SK-N-SH (cell line): ENCODE results near the gene NCAM1. TPM values are rescaled to one million over a fixed set of nuclear protein-coding genes. Genes with fewer than 3 reads are reported as not detected.

Experiments used
- CTCF ChIA-PET: fragments of 300-600, 350-600 bp; formaldehyde crosslinking; extraction: SDS; loops from one replicate; lab custom pipeline; 2021; lab: Yijun Ruan, JAX
- POLR2A ChIA-PET: fragments of 350-600 bp; sonication (Branson Sonifier 250); formaldehyde crosslinking; extraction: SDS; loops from one replicate; lab custom pipeline; 2020; ENCODE audit warnings: antibody characterized with exemption, inconsistent platforms; lab: Yijun Ruan, JAX
- DNase-seq: peaks from one replicate; pipeline ENCODE4 v3.0.0; 2012
- H2AFZ ChIP-seq: fragments of 200-600 bp; sonication (generic); 2 replicates; pipeline ENCODE4 v1.8.1; 2016; ENCODE audit warnings: antibody characterized with exemption, mild to moderate bottlenecking, low read depth
- H3F3A ChIP-seq: fragments of 200-600 bp; sonication (generic); replicated peaks from 2 replicates; pipeline ENCODE3; 2016; ENCODE audit warnings: antibody characterized with exemption, mild to moderate bottlenecking; ENCODE audit not compliant: insufficient read depth
- H3K27ac ChIP-seq, 2 experiments: fragments of 200-500 bp in 1 of 2; fragments of 200-600 bp in 1 of 2; sonication (Bioruptor generic) in 1 of 2; sonication (generic), shearing (Covaris generic) in 1 of 2; 2 replicates each; pipeline versions ENCODE4 v1.5.1 to v1.6.1; 2014 to 2016; ENCODE audit warnings: low read depth in 2 of 2, inconsistent platforms in 1 of 2, low read length in 1 of 2, mild to moderate bottlenecking in 1 of 2, mixed read lengths in 1 of 2
- H3K27me3 ChIP-seq: fragments of 200-600 bp; sonication (generic), shearing (Covaris generic); 2 replicates; pipeline ENCODE4 v1.6.1; 2016; ENCODE audit warnings: mixed run types; ENCODE audit not compliant: insufficient read depth
- H3K36me3 ChIP-seq, 2 experiments: fragments of 200-500 bp in 1 of 2; fragments of 200-600 bp in 1 of 2; sonication (Bioruptor generic) in 1 of 2; sonication (generic) in 1 of 2; replicated peaks in 1 of 2; 2 replicates each; pipeline versions ENCODE3 to v1.5.1; 2014 to 2016; ENCODE audit warnings: low read length in 1 of 2, mild to moderate bottlenecking in 1 of 2; ENCODE audit not compliant: insufficient read depth in 2 of 2, control insufficient read depth in 1 of 2
- H3K4me1 ChIP-seq, 2 experiments: fragments of 200-500 bp in 1 of 2; fragments of 200-600 bp in 1 of 2; sonication (Bioruptor generic) in 1 of 2; sonication (generic), shearing (Covaris generic) in 1 of 2; 2 replicates each; pipeline versions ENCODE4 v1.5.1 to v1.6.1; 2014 to 2016; ENCODE audit warnings: low read depth in 1 of 2, low read length in 1 of 2, mixed run types in 1 of 2; ENCODE audit not compliant: insufficient read depth in 2 of 2, control insufficient read depth in 1 of 2
- H3K4me2 ChIP-seq: fragments of 200-600 bp; sonication (generic), shearing (Covaris generic); 2 replicates; pipeline ENCODE4 v1.6.1; 2017; ENCODE audit warnings: mixed run types
- H3K4me3 ChIP-seq, 2 experiments: fragments of 200-500 bp in 1 of 2; fragments of 200-600 bp in 1 of 2; sonication (Bioruptor generic) in 1 of 2; sonication (generic), shearing (Covaris generic) in 1 of 2; 2 replicates each; pipeline versions ENCODE4 v1.5.1 to v1.8.1; 2014 to 2016; ENCODE audit warnings: low read depth in 2 of 2, inconsistent platforms in 1 of 2, low read length in 1 of 2, mild to moderate bottlenecking in 1 of 2, mixed read lengths in 1 of 2, moderate library complexity in 1 of 2
- H3K79me2 ChIP-seq: fragments of 200-600 bp; sonication (generic); 2 replicates; pipeline ENCODE4 v1.8.1; 2017; ENCODE audit warnings: mild to moderate bottlenecking; ENCODE audit not compliant: insufficient read depth
- H3K9ac ChIP-seq: fragments of 200-600 bp; sonication (generic); 2 replicates; pipeline ENCODE4 v1.6.1; 2017; ENCODE audit warnings: mixed run types
- H3K9me2 ChIP-seq: fragments of 200-600 bp; sonication (generic); 2 replicates; pipeline ENCODE4 v1.6.1; 2017; ENCODE audit warnings: mixed run types
- H3K9me3 ChIP-seq: fragments of 200-600 bp; sonication (generic); 2 replicates; pipeline ENCODE4 v1.6.1; 2017; ENCODE audit warnings: mixed run types, mild to moderate bottlenecking, moderate library complexity
- H4K20me1 ChIP-seq: fragments of 200-600 bp; sonication (generic); 2 replicates; pipeline ENCODE4 v1.6.1; 2017; ENCODE audit warnings: mild to moderate bottlenecking, mixed run types; ENCODE audit not compliant: insufficient read depth
- CTCF ChIP-seq: fragments of 200-600 bp; sonication (generic); IDR thresholded peaks from 2 replicates; pipeline ENCODE4 v1.6.1; 2017; ENCODE audit warnings: antibody characterized with exemption, mild to moderate bottlenecking, moderate library complexity
- ELF1 ChIP-seq: IDR thresholded peaks from 2 replicates; pipeline ENCODE4 v1.4.0; 2012
- EP300 ChIP-seq, 2 experiments: IDR thresholded peaks; 2 replicates each; pipeline versions ENCODE4 v1.4.0 to v1.6.1; 2012; ENCODE audit warnings: borderline replicate concordance in 1 of 2, low read depth in 1 of 2, low read length in 1 of 2
- EZH2phosphoT487 ChIP-seq: fragments of 200-600 bp; sonication (generic); IDR thresholded peaks from 2 replicates; pipeline ENCODE4 v1.6.1; 2017; ENCODE audit warnings: low read depth, mixed run types, mild to moderate bottlenecking, antibody characterized with exemption, moderate library complexity, borderline replicate concordance
- FOSL2 ChIP-seq: IDR thresholded peaks from 2 replicates; pipeline ENCODE4 v1.4.0; 2012; ENCODE audit warnings: low read depth, mild to moderate bottlenecking, moderate library complexity, borderline replicate concordance
- GABPA ChIP-seq: IDR thresholded peaks from 2 replicates; pipeline ENCODE4 v1.4.0; 2012; ENCODE audit warnings: low read depth, mild to moderate bottlenecking
- IRF3 ChIP-seq: fragments of 150-350 bp; IDR thresholded peaks from 2 replicates; pipeline ENCODE4 v1.6.1; 2016; ENCODE audit warnings: mild to moderate bottlenecking, low read depth, low read length
- RAD21 ChIP-seq: IDR thresholded peaks from 2 replicates; pipeline ENCODE4 v1.6.1; 2012; ENCODE audit warnings: mild to moderate bottlenecking, low read length
- RCOR1 ChIP-seq: fragments of 150-350 bp; IDR thresholded peaks from 2 replicates; pipeline ENCODE4 v1.6.1; 2017; ENCODE audit warnings: antibody characterized with exemption, low read length
- REST ChIP-seq: IDR thresholded peaks from 2 replicates; pipeline ENCODE4 v1.6.1; 2012; ENCODE audit warnings: mild to moderate bottlenecking, low read depth, low read length, moderate library complexity
- RXRA ChIP-seq: IDR thresholded peaks from 2 replicates; pipeline ENCODE4 v1.4.0; 2012; ENCODE audit warnings: low read depth, mild to moderate bottlenecking, borderline replicate concordance
- SMC3 ChIP-seq: IDR thresholded peaks from 2 replicates; pipeline ENCODE4 v1.6.1; 2012; ENCODE audit warnings: low read depth, low read length, improper control_type of control experiment
- TAF1 ChIP-seq: IDR thresholded peaks from 2 replicates; pipeline ENCODE4 v1.6.1; 2012; ENCODE audit warnings: low read depth, mild to moderate bottlenecking, low read length, moderate library complexity, borderline replicate concordance
- USF1 ChIP-seq: IDR thresholded peaks from 2 replicates; pipeline ENCODE4 v1.4.0; 2012; ENCODE audit warnings: low read depth, borderline replicate concordance
- USF2 ChIP-seq: fragments of 150-350 bp; IDR thresholded peaks from 2 replicates; pipeline ENCODE4 v1.6.1; 2017; ENCODE audit warnings: antibody characterized with exemption, low read length, low read depth, borderline replicate concordance
- YY1 ChIP-seq: IDR thresholded peaks from 2 replicates; pipeline ENCODE4 v1.4.0; 2012; ENCODE audit warnings: low read depth, mild to moderate bottlenecking
- ZBTB33 ChIP-seq: IDR thresholded peaks from 2 replicates; pipeline ENCODE4 v1.4.0; 2012; ENCODE audit warnings: low read depth, borderline replicate concordance
- WGBS: methylation state at CpG from one replicate; pipeline ENCODE4 v1.1.6; 2017; ENCODE audit warnings: low lambda C conversion rate; 5-methylcytosine and 5-hydroxymethylcytosine counted together
- polyA plus RNA-seq, 3 experiments: library from polyadenylated mRNA; depleted of rRNA; stranded (reverse); fragments of >200 nt; gene quantifications; 2 replicates each; pipeline ENCODE4 v1.2.3, GENCODE V29; 2012

NCAM1 gene
- polyA plus RNA-seq, 1 of the 3 experiments (the other 2 are of a cell fraction), result 19.4 TPM

- TF ChIP-seq YY1 (no peak), EP300 (IDR thresholded peaks at IDR 0.05; ENCODE audit: borderline replicate concordance in 1 of 2, low read depth in 1 of 2, low read length in 1 of 2) (no peak), SMC3 (no peak), RAD21 (no peak), IRF3 (no peak)
- TF ChIP-seq, all 33 proteins: peak for 0
These were observed 98.3 kb downstream of the NCAM1 start (continued) for GRCh38 chr11:113059548-113059947.

GRCh38 chr11:113065330-113065729, 104.1 kb downstream of the NCAM1 start:
- Histone ChIP-seq H3K9ac (no peak overlapping the region), H3K4me1 (no peaks in the 10 kb centered on the region; a peak in 1 of 4 replicates), H2AFZ (no peak overlapping the region), H3F3A (no peaks in the 10 kb centered on the region), H3K4me2 (no peak overlapping the region), H4K20me1 (no peaks in the 10 kb centered on the region), H3K9me2 (no peaks in the 10 kb centered on the region), H3K36me3 (no peaks in the 10 kb centered on the region), H3K27me3 (no peaks in the 10 kb centered on the region), H3K27ac (no peak overlapping the region; a peak in 1 of 4 replicates), H3K9me3 (no peaks in the 10 kb centered on the region), H3K79me2 (no peaks in the 10 kb centered on the region), H3K4me3 (no peak overlapping the region)
- POLR2A ChIA-PET, result no interaction called here
- DNase-seq, result no peak
- no peak for TF ChIP-seq FOSL2
- no peak for TF ChIP-seq RXRA
- TF ChIP-seq CTCF, result no peak
- no peak for TF ChIP-seq TAF1
- no peak for TF ChIP-seq USF1
- no peak for TF ChIP-seq ELF1
- TF ChIP-seq IRF3, result no peak
- no peak for TF ChIP-seq REST
- TF ChIP-seq ZBTB33, result no peak
- TF ChIP-seq USF2, result no peak
- TF ChIP-seq EZH2phosphoT487, result no peak
- no peak for TF ChIP-seq GABPA
- TF ChIP-seq RCOR1, result no peak
- 45% methylated on average over 1 of the region's 1 CpG for WGBS
- CTCF ChIA-PET, result no interaction called here
